K562 (cell line): ENCODE data around the gene CCDC7. TPM values are rescaled to one million over a fixed set of nuclear protein-coding genes. Genes with fewer than 3 reads are reported as not detected.

Experiments
- ATAC-seq: fragments of 200-7000 bp; cut with Tn5 transposase; 3 replicates; pipeline ENCODE4 v1.9.1; 2020; ENCODE audit warnings: moderate library complexity
- BruUV-seq: library from RNA; stranded (reverse); fragments of 400-500 nt; replicated peaks from 2 replicates; lab custom pipeline; 2021; lab: Mats Ljungman, UMichigan
- CTCF ChIA-PET: fragments of 300-600 bp; formaldehyde crosslinking; extraction: SDS; loops from one replicate; lab custom pipeline; 2021; ENCODE audit warnings: low intra/inter-chr PET ratio; lab: Yijun Ruan, JAX
- POLR2A ChIA-PET: fragments of 300-600, 350-650 bp; sonication (Branson Sonifier 250); formaldehyde crosslinking; extraction: SDS; loops from one replicate; lab custom pipeline; 2021; ENCODE audit warnings: antibody characterized with exemption, inconsistent platforms; lab: Yijun Ruan, JAX
- DNase-seq, 4 experiments: peaks; one replicate each; pipeline versions ENCODE4 v3.0.0 to v3.0.0-alpha.2; 2011 to 2018; ENCODE audit warnings: low spot score in 3 of 4, mixed read lengths in 3 of 4; ENCODE audit errors: extremely low read depth in 1 of 4
- FAIRE-seq: peaks from 2 replicates; lab custom pipeline; 2011; peaks lifted over from hg19 to GRCh38; lab: Jason Lieb, UNC
- H2AFZ ChIP-seq: 2 replicates; pipeline ENCODE4 v1.6.0; 2011; ENCODE audit warnings: low read depth, low read length, control low read depth, inconsistent platforms
- H3K27ac ChIP-seq: fragments of 200-600 bp; 3 replicates; pipeline ENCODE4 v1.8.0; 2011; ENCODE audit warnings: low read depth, mild to moderate bottlenecking, control low read depth, inconsistent platforms, low read length, moderate library complexity, mixed read lengths; ENCODE audit errors: extremely low read depth
- H3K27me3 ChIP-seq, 2 experiments: fragments of 300-600 bp in 1 of 2; 2 replicates in 1 of 2; 3 replicates in 1 of 2; pipeline versions ENCODE4 v1.6.0 to v1.8.0; 2011; ENCODE audit warnings: inconsistent platforms in 2 of 2, low read length in 2 of 2, mild to moderate bottlenecking in 1 of 2, mixed read lengths in 1 of 2, moderate library complexity in 1 of 2; ENCODE audit not compliant: control insufficient read depth in 2 of 2, insufficient read depth in 2 of 2
- H3K36me3 ChIP-seq: fragments of 300-600 bp; 3 replicates; pipeline ENCODE4 v1.8.0; 2011; ENCODE audit warnings: mild to moderate bottlenecking, low read length, inconsistent platforms; ENCODE audit not compliant: control insufficient read depth, insufficient read depth
- H3K4me1 ChIP-seq, 2 experiments: fragments of 200-600 bp in 1 of 2; replicated peaks in 1 of 2; 2 replicates in 1 of 2; 3 replicates in 1 of 2; pipeline versions ENCODE4 v1.5.1 to v1.8.0; 2011; ENCODE audit warnings: inconsistent platforms in 2 of 2, low read length in 2 of 2, mild to moderate bottlenecking in 1 of 2, mixed read lengths in 1 of 2, moderate library complexity in 1 of 2; ENCODE audit not compliant: control insufficient read depth in 2 of 2, insufficient read depth in 2 of 2
- H3K4me2 ChIP-seq: 2 replicates; pipeline ENCODE4 v1.6.1; 2011; ENCODE audit warnings: low read length, control low read depth, inconsistent platforms, mixed read lengths; ENCODE audit not compliant: insufficient read depth
- H3K4me3 ChIP-seq: fragments of 200-600 bp; sonication (generic), shearing (Covaris generic); 2 replicates; pipeline ENCODE4 v1.5.1; 2016; ENCODE audit warnings: control low read depth, inconsistent platforms
- H3K79me2 ChIP-seq: fragments of 200-600 bp; 3 replicates; pipeline ENCODE4 v1.8.0; 2011; ENCODE audit warnings: low read length, inconsistent platforms; ENCODE audit not compliant: control insufficient read depth, insufficient read depth
- H3K9ac ChIP-seq, 2 experiments: 2 replicates each; pipeline versions ENCODE4 v1.6.0 to v1.6.1; 2011; ENCODE audit warnings: low read depth in 2 of 2, low read length in 2 of 2, control low read depth in 1 of 2, inconsistent platforms in 1 of 2, mild to moderate bottlenecking in 1 of 2, mixed read lengths in 1 of 2; ENCODE audit not compliant: insufficient read depth in 1 of 2
- H3K9me1 ChIP-seq: one replicate; pipeline ENCODE4 v1.6.0; 2011; ENCODE audit warnings: inconsistent platforms, mild to moderate bottlenecking, low read length, moderate library complexity; ENCODE audit not compliant: control insufficient read depth, insufficient read depth
- H3K9me3 ChIP-seq: replicated peaks from 2 replicates; pipeline ENCODE4 v1.5.1; 2011; ENCODE audit warnings: low read depth, low read length, inconsistent platforms; ENCODE audit not compliant: control insufficient read depth, insufficient read depth
- H4K20me1 ChIP-seq: replicated peaks from 2 replicates; pipeline ENCODE4 v1.6.1; 2011; ENCODE audit warnings: low read length, inconsistent platforms, mixed read lengths; ENCODE audit not compliant: control insufficient read depth, insufficient read depth
- GTF2E2 ChIP-seq: fragments of 200-800 bp; sonication (Bioruptor generic); IDR thresholded peaks from 2 replicates; pipeline ENCODE4 v1.6.1; 2016; ENCODE audit warnings: missing genetic modification characterization, missing compliant biosample characterization
- HNRNPUL1 ChIP-seq: fragments of 200-400 bp; formaldehyde crosslinking; IDR thresholded peaks from 2 replicates; pipeline ENCODE4 v1.6.1; 2017; ENCODE audit warnings: low read length
- IRF2 ChIP-seq: sonication (generic); formaldehyde crosslinking; IDR thresholded peaks from 2 replicates; pipeline ENCODE4 v1.8.1; 2022; ENCODE audit warnings: mild to moderate bottlenecking, missing genetic modification reagents
- NFIC ChIP-seq: fragments of 450-650 bp; IDR thresholded peaks from 2 replicates; pipeline ENCODE4 v1.6.1; 2017; ENCODE audit warnings: mild to moderate bottlenecking, inconsistent platforms
- SPI1 ChIP-seq: IDR thresholded peaks from 2 replicates; pipeline ENCODE4 v1.6.1; 2011; ENCODE audit warnings: low read depth, low read length, control low read depth, borderline replicate concordance
- SRSF9 ChIP-seq: fragments of 200-400 bp; formaldehyde crosslinking; IDR thresholded peaks from 2 replicates; pipeline ENCODE4 v1.6.1; 2017; ENCODE audit warnings: low read depth, low read length, borderline replicate concordance
- whole genome bisulfite sequencing: fragments of 100-300 bp; shearing (Covaris generic); methylation state at CpG from one replicate; pipeline ENCODE4 v1.1.6; 2016; ENCODE audit warnings: low coverage, mixed read lengths; ENCODE audit not compliant: insufficient coverage; ENCODE audit errors: missing lambda C conversion rate; 5-methylcytosine and 5-hydroxymethylcytosine counted together
- in situ Hi-C: fragments of 300-500 bp; cut with MboI; formaldehyde crosslinking; loops from 4 replicates; pipeline ENCODE4 v1.15.0; 2018; ENCODE audit warnings: inconsistent platforms, mixed read lengths
- intact Hi-C: fragments of 100-400 bp; cut with micrococcal nuclease; formaldehyde crosslinking; loops from 2 replicates; pipeline ENCODE4 v1.14.2; 2022
- polyA plus RNA-seq, 8 experiments: library from polyadenylated mRNA; depleted of rRNA in 4 of 8; stranded (reverse) in 5 of 8; unstranded in 3 of 8; fragments of >200 nt; fragmentation: Nextera tagmentation in 2 of 8; fragmentation: Illumina TruSeq in 1 of 8; extraction: Ambion mirVana in 2 of 8; extraction: Trizol in 1 of 8; gene quantifications; 2 replicates each; pipeline versions ENCODE4 v1.2.1 to v1.2.3, GENCODE V29; 2011 to 2014; ENCODE audit warnings: inconsistent platforms in 1 of 8, missing spikeins in 1 of 8
- total RNA-seq, 7 experiments: library from RNA; depleted of rRNA in 6 of 7; stranded (reverse); fragments of >200 nt in 6 of 7; fragmentation: Illumina TruSeq in 2 of 7; extraction: Trizol in 2 of 7; gene quantifications; 2 replicates each; pipeline versions ENCODE4 v1.2.1 to v1.2.3, GENCODE V29; 2011 to 2021; ENCODE audit warnings: low replicate concordance in 1 of 7
- TF ChIP-seq, protein P1 (sequence below): sonication (generic); formaldehyde crosslinking; IDR thresholded peaks from 2 replicates; pipeline ENCODE4 v1.8.1; 2022; ENCODE audit warnings: missing genetic modification reagents

CCDC7 gene
- total and polyA plus RNA-seq, 9 of the 15 experiments (the other 6 are each of a cell fraction or from before 2014, with no cell fraction given) = 1.5 to 6.6 (median 2.7) TPM

DNA sequence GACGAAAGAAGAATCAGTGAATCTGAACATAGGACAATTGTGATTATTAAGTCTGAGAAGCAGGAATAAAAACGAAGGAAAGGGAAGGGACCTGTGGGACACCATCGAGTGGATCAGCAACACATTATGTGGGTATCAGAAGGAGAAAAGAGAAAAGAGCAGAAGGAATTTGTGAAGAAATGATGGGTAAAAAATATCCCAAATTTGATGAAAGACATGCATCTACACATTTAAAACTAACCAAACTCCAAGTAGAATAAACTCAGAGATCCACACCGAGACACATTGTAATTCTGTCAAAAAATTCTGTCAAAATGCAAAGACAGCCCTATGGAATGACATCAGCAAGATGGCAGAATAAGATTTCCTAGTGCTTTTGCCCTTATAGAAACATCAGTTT, 341.0 kb downstream of the CCDC7 start (continued):
- TF ChIP-seq, protein P1, sequence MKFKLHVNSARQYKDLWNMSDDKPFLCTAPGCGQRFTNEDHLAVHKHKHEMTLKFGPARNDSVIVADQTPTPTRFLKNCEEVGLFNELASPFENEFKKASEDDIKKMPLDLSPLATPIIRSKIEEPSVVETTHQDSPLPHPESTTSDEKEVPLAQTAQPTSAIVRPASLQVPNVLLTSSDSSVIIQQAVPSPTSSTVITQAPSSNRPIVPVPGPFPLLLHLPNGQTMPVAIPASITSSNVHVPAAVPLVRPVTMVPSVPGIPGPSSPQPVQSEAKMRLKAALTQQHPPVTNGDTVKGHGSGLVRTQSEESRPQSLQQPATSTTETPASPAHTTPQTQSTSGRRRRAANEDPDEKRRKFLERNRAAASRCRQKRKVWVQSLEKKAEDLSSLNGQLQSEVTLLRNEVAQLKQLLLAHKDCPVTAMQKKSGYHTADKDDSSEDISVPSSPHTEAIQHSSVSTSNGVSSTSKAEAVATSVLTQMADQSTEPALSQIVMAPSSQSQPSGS = no peak

GRCh38 chr10:32787690-32788284, 341.8 kb downstream of the CCDC7 start:
- Histone ChIP-seq H3K9ac (no peak overlapping the region), H3K9me1 (no peaks in the 10 kb centered on the region), H3K4me2 (no peak overlapping the region), H3K27ac (no peak overlapping the region), H3K27me3 (no peaks in the 10 kb centered on the region), H3K36me3 (no peaks in the 10 kb centered on the region), H3K79me2 (no peaks in the 10 kb centered on the region), H3K4me3 (no peak overlapping the region), H2AFZ (no peak overlapping the region), H3K4me1 (no peaks in the 10 kb centered on the region), H3K9me3 (no peaks in the 10 kb centered on the region), H4K20me1 (no peaks in the 10 kb centered on the region)
- intact Hi-C loops (no loop called here), in situ Hi-C loops (no loop called here)
- TF ChIP-seq SPI1 (no peak), SRSF9 (no peak), NFIC (peak; percentile 60), IRF2 (no peak), GTF2E2 (tag) (no peak), HNRNPUL1 (no peak)
- WGBS = 0% methylated on average over 2 of the region's 3 CpGs
- POLR2A ChIA-PET = interaction anchor here (0.9 kb wide), 1 partner anchor 75 kb away, joined by 4 read pairs; no protein-coding TSS in a partner anchor
- ATAC-seq (no peak), DNase-seq (no peak), FAIRE-seq (no peak)
- no TSS peak for BruUV-seq
- CTCF ChIA-PET = no interaction called here
